IMR-90 (cell line): ENCODE measurements around the gene HAND1. TPM values are rescaled to one million over a fixed set of nuclear protein-coding genes. Genes with fewer than 3 reads are reported as not detected.

ENCODE experiments used
- ATAC-seq: fragments of 200-7000 bp; cut with Tn5 transposase; 2 replicates; pipeline ENCODE4 v1.9.1; 2020; ENCODE audit warnings: low read depth, mild to moderate bottlenecking, moderate library complexity
- BruUV-seq: library from RNA; stranded (reverse); fragments of 400-500 nt; replicated peaks from 2 replicates; lab custom pipeline; 2021; lab: Mats Ljungman, UMichigan
- CTCF ChIA-PET: fragments of 300-600 bp; formaldehyde crosslinking; extraction: SDS; loops from one replicate; lab custom pipeline; 2021; ENCODE audit warnings: antibody characterized with exemption; lab: Yijun Ruan, JAX
- POLR2A ChIA-PET: fragments of 300-600 bp; sonication (Branson Sonifier 250); formaldehyde crosslinking; loops from one replicate; lab custom pipeline; 2022; ENCODE audit warnings: antibody characterized with exemption; ENCODE audit not compliant: unreplicated experiment; lab: Charles Lee
- DNase-seq: peaks from one replicate; pipeline ENCODE4 v3.0.0; 2013
- H2AFZ ChIP-seq: replicated peaks from 2 replicates; pipeline ENCODE3; 2013; ENCODE audit warnings: low read length, mild to moderate bottlenecking; ENCODE audit not compliant: poor library complexity
- H2AK5ac ChIP-seq: 2 replicates; pipeline ENCODE4 v1.6.1; 2013; ENCODE audit warnings: low read depth, low read length, inconsistent platforms
- H2AK9ac ChIP-seq: replicated peaks from 2 replicates; pipeline ENCODE3; 2013; ENCODE audit warnings: mild to moderate bottlenecking, low read depth, low read length, moderate library complexity; ENCODE audit not compliant: poor library complexity
- H2BK120ac ChIP-seq: 2 replicates; pipeline ENCODE4 v1.6.1; 2013; ENCODE audit warnings: low read depth, low read length, inconsistent platforms
- H2BK15ac ChIP-seq: 3 replicates; pipeline ENCODE4 v1.6.1; 2013; ENCODE audit warnings: low read depth, low read length, inconsistent platforms
- H2BK20ac ChIP-seq: 2 replicates; pipeline ENCODE4 v1.6.1; 2013; ENCODE audit warnings: low read depth, mild to moderate bottlenecking, inconsistent platforms, low read length, moderate library complexity
- H2BK5ac ChIP-seq: 2 replicates; pipeline ENCODE4 v1.6.1; 2013; ENCODE audit warnings: mild to moderate bottlenecking, low read depth, low read length, inconsistent platforms; ENCODE audit not compliant: poor library complexity, severe bottlenecking
- H3K14ac ChIP-seq: replicated peaks from 2 replicates; pipeline ENCODE4 v1.6.1; 2013; ENCODE audit warnings: low read depth, low read length, inconsistent platforms
- H3K18ac ChIP-seq: 2 replicates; pipeline ENCODE4 v1.6.1; 2013; ENCODE audit warnings: low read depth, low read length, control low read depth
- H3K23ac ChIP-seq: 2 replicates; pipeline ENCODE4 v1.6.1; 2013; ENCODE audit warnings: low read depth, low read length, inconsistent platforms
- H3K27ac ChIP-seq: 2 replicates; pipeline ENCODE4 v1.5.1; 2013; ENCODE audit warnings: mild to moderate bottlenecking, control low read depth, low read length; ENCODE audit not compliant: insufficient read depth
- H3K27me3 ChIP-seq: 2 replicates; pipeline ENCODE4 v1.6.1; 2013; ENCODE audit warnings: low read length; ENCODE audit not compliant: control insufficient read depth, insufficient read depth
- H3K36me3 ChIP-seq: 2 replicates; pipeline ENCODE4 v1.6.1; 2013; ENCODE audit warnings: low read length, mixed read lengths; ENCODE audit not compliant: control insufficient read depth, insufficient read depth
- H3K4ac ChIP-seq: 2 replicates; pipeline ENCODE4 v1.6.1; 2013; ENCODE audit warnings: low read depth, low read length, inconsistent platforms
- H3K4me1 ChIP-seq: 2 replicates; pipeline ENCODE4 v1.6.1; 2013; ENCODE audit warnings: low read length, mixed read lengths; ENCODE audit not compliant: control insufficient read depth, insufficient read depth
- H3K4me2 ChIP-seq: 2 replicates; pipeline ENCODE4 v1.6.1; 2013; ENCODE audit warnings: low read depth, mild to moderate bottlenecking, control low read depth, low read length, moderate library complexity
- H3K4me3 ChIP-seq: 2 replicates; pipeline ENCODE4 v1.5.1; 2013; ENCODE audit warnings: low read depth, mild to moderate bottlenecking, control low read depth, low read length, moderate library complexity; ENCODE audit not compliant: insufficient read depth
- H3K56ac ChIP-seq: 2 replicates; pipeline ENCODE4 v1.6.1; 2013; ENCODE audit warnings: low read length, inconsistent platforms; ENCODE audit not compliant: insufficient read depth; ENCODE audit errors: extremely low read depth
- H3K79me1 ChIP-seq, 2 experiments: 2 replicates each; pipeline ENCODE4 v1.6.1; 2013; ENCODE audit warnings: low read length in 2 of 2, inconsistent platforms in 1 of 2, low read depth in 1 of 2
- H3K9ac ChIP-seq: 2 replicates; pipeline ENCODE4 v1.6.1; 2013; ENCODE audit warnings: low read depth, low read length, control low read depth
- H3K9me1 ChIP-seq: 2 replicates; pipeline ENCODE4 v1.6.1; 2013; ENCODE audit warnings: low read length, inconsistent platforms; ENCODE audit not compliant: insufficient read depth
- H3K9me3 ChIP-seq: 2 replicates; pipeline ENCODE4 v1.6.1; 2013; ENCODE audit warnings: low read length; ENCODE audit not compliant: control insufficient read depth, insufficient read depth
- H4K20me1 ChIP-seq: 2 replicates; pipeline ENCODE4 v1.6.1; 2013; ENCODE audit warnings: low read length, inconsistent platforms; ENCODE audit not compliant: insufficient read depth
- H4K5ac ChIP-seq: 2 replicates; pipeline ENCODE4 v1.6.1; 2013; ENCODE audit warnings: mild to moderate bottlenecking, low read depth, low read length, control low read depth
- H4K8ac ChIP-seq, 2 experiments: 2 replicates each; pipeline ENCODE4 v1.6.1; 2013; ENCODE audit warnings: low read depth in 2 of 2, low read length in 2 of 2, control low read depth in 1 of 2, inconsistent platforms in 1 of 2
- H4K91ac ChIP-seq: 2 replicates; pipeline ENCODE4 v1.6.1; 2013; ENCODE audit warnings: low read depth, low read length, inconsistent platforms; ENCODE audit not compliant: insufficient read depth
- CEBPB ChIP-seq: IDR thresholded peaks from 2 replicates; pipeline ENCODE4 v1.6.1; 2012; ENCODE audit warnings: low read depth, low read length, improper control_type of control experiment
- FOS ChIP-seq: fragments of 150-350 bp; IDR thresholded peaks from 2 replicates; pipeline ENCODE4 v1.6.1; 2016; ENCODE audit warnings: low read depth, low read length
- MAFK ChIP-seq: IDR thresholded peaks from 2 replicates; pipeline ENCODE4 v1.6.1; 2012; ENCODE audit warnings: low read depth, low read length, improper control_type of control experiment
- MAZ ChIP-seq: IDR thresholded peaks from 2 replicates; pipeline ENCODE4 v1.6.1; 2012; ENCODE audit warnings: low read depth, mild to moderate bottlenecking, low read length, improper control_type of control experiment, moderate library complexity, borderline replicate concordance
- MXI1 ChIP-seq: IDR thresholded peaks from 2 replicates; pipeline ENCODE4 v1.6.1; 2012; ENCODE audit warnings: low read depth, mild to moderate bottlenecking, low read length, moderate library complexity, borderline replicate concordance
- RAD21 ChIP-seq: IDR thresholded peaks from 2 replicates; pipeline ENCODE4 v1.6.1; 2012; ENCODE audit warnings: low read length, improper control_type of control experiment
- RCOR1 ChIP-seq: IDR thresholded peaks from 2 replicates; pipeline ENCODE4 v1.6.1; 2012; ENCODE audit warnings: mild to moderate bottlenecking, low read length, improper control_type of control experiment; ENCODE audit not compliant: insufficient replicate concordance
- RFX5 ChIP-seq: IDR thresholded peaks from 2 replicates; pipeline ENCODE4 v1.8.0; 2012; ENCODE audit warnings: low read depth, mild to moderate bottlenecking, low read length, moderate library complexity
- SMC3 ChIP-seq: fragments of 150-350 bp; IDR thresholded peaks from 2 replicates; pipeline ENCODE4 v1.6.1; 2016; ENCODE audit warnings: low read depth, mild to moderate bottlenecking, antibody characterized with exemption, low read length, moderate library complexity
- WGBS, 2 experiments: methylation state at CpG; one replicate each; pipeline versions ENCODE4 v1.1.5 to v1.1.7; 2013; ENCODE audit warnings: missing lambda C conversion rate in 2 of 2; ENCODE audit not compliant: insufficient read length in 1 of 2; ENCODE audit errors: extremely low coverage in 2 of 2; 5-methylcytosine and 5-hydroxymethylcytosine counted together
- dilution Hi-C: fragments of 300-500 bp; cut with HindIII; formaldehyde crosslinking; loops from one replicate; pipeline ENCODE4 v1.14.3; 2018; ENCODE audit warnings: low sequenced_read_pairs; ENCODE audit not compliant: unreplicated experiment
- in situ Hi-C: fragments of 300-500 bp; cut with MboI; formaldehyde crosslinking; loops from 3 replicates; pipeline ENCODE4 v1.14.3; 2019; ENCODE audit warnings: low sequenced_read_pairs, inconsistent platforms, mixed read lengths
- intact Hi-C: fragments of 100-400 bp; cut with micrococcal nuclease; formaldehyde crosslinking; loops from 2 replicates; pipeline ENCODE4 v1.10.0; 2022
- polyA plus RNA-seq, 3 experiments: library from polyadenylated mRNA; depleted of rRNA; stranded (reverse); fragments of >200 nt; gene quantifications; 2 replicates each; pipeline ENCODE4 v1.2.3, GENCODE V29; 2012; ENCODE audit warnings: low replicate concordance in 1 of 3
- total RNA-seq: library from RNA; depleted of rRNA; stranded (reverse); fragments of >200 nt; gene quantifications from 2 replicates; pipeline ENCODE4 v1.2.3, GENCODE V29; 2012
- TF ChIP-seq, protein P1 (sequence below): conservative IDR thresholded peaks from 2 replicates; pipeline ENCODE4 v1.5.1; 2012; ENCODE audit warnings: mild to moderate bottlenecking, low read depth, low read length, improper control_type of control experiment
- TF ChIP-seq, protein P2 (sequence below): fragments of 150-350 bp; IDR thresholded peaks from 2 replicates; pipeline ENCODE4 v1.6.1; 2016; ENCODE audit warnings: low read depth, mild to moderate bottlenecking, low read length, moderate library complexity, borderline replicate concordance

The HAND1 gene
- total and polyA plus RNA-seq, 2 of the 4 experiments (the other 2 are of a cell fraction): not detected

DNA sequence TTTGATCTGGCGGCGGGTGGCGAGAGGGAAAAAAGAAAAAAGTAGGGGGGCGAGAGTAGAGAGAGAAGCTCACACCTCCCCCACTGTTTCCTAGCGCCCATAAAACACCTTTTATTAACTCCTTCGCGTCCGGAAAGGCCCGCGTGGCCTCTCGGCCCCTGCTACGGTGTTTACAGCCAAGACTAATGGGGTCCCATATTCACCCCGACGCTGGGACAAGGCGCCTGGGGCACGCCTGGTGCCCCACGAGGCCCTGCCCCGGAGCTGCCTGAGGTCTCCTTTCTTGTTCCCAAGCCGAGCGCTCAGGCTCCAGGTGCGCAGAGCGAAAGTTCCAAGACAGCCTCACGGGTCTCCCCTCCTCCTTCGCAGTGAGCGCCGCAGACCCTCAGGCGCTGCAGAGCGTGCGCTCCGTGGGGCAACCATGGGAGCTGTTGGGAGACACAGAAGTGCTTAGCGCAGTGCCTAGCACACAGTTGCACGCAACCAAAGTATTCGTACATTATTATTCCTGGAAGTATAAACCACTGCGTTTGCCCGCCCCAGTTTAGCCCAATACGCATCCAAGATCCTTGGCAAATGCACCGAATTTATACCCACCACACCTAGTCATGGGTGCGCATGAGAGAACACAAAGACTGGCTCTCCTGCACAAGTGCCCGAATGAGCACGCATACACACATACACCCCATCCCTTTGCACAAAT, 4.3 kb downstream of the HAND1 start:
- DNase-seq: no peak
- Histone ChIP-seq H3K4me3 (no peak overlapping the region), H2BK120ac (no peak overlapping the region), H2BK5ac (no peak overlapping the region), H3K9me3 (peaks cover 11% of the 10 kb centered on the region; the same call in 1 of the 2 replicates), H3K23ac (no peak overlapping the region), H3K4ac (no peak overlapping the region), H4K5ac (no peak overlapping the region), H4K91ac (no peak overlapping the region), H3K14ac (no peak overlapping the region), H3K27ac (no peak overlapping the region), H3K27me3 (peaks cover 87% of the 10 kb centered on the region), H2AFZ (no peak overlapping the region), H3K4me1 (peaks cover 4% of the 10 kb centered on the region; the same call in 1 of the 2 replicates), H2AK9ac (no peak overlapping the region), H3K36me3 (no peaks in the 10 kb centered on the region), H2BK20ac (no peak overlapping the region), H3K56ac (no peak overlapping the region), H3K18ac (no peak overlapping the region), H3K9ac (no peak overlapping the region), H2AK5ac (no peak overlapping the region), H3K9me1 (no peaks in the 10 kb centered on the region), H3K4me2 (no peak overlapping the region), H3K79me1 (no peaks in the 10 kb centered on the region), H4K8ac (no peak overlapping the region), H4K20me1 (peaks cover 16% of the 10 kb centered on the region; the same call in 1 of the 2 replicates), H2BK15ac (no peak overlapping the region)
- 9% methylated on average over 22 of the region's 40 CpGs; no CpG with 5 or more reads in 1 of the 2 experiments for WGBS, 2 experiments
- CTCF ChIA-PET: no interaction called here
- in situ Hi-C loops: loop anchor here (25.0 kb wide), 1 partner anchor 339 kb away; no protein-coding TSS in a partner anchor
- dilution Hi-C loops: no loop called here
- POLR2A ChIA-PET: no interaction called here
- TF ChIP-seq MXI1 (no peak), RAD21 (no peak), RCOR1 (no peak), RFX5 (no peak), FOS (no peak), MAFK (no peak), CEBPB (no peak), MAZ (no peak), SMC3 (no peak)
- TF ChIP-seq, protein P1, sequence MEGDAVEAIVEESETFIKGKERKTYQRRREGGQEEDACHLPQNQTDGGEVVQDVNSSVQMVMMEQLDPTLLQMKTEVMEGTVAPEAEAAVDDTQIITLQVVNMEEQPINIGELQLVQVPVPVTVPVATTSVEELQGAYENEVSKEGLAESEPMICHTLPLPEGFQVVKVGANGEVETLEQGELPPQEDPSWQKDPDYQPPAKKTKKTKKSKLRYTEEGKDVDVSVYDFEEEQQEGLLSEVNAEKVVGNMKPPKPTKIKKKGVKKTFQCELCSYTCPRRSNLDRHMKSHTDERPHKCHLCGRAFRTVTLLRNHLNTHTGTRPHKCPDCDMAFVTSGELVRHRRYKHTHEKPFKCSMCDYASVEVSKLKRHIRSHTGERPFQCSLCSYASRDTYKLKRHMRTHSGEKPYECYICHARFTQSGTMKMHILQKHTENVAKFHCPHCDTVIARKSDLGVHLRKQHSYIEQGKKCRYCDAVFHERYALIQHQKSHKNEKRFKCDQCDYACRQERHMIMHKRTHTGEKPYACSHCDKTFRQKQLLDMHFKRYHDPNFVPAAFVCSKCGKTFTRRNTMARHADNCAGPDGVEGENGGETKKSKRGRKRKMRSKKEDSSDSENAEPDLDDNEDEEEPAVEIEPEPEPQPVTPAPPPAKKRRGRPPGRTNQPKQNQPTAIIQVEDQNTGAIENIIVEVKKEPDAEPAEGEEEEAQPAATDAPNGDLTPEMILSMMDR: no peak
- TF ChIP-seq, protein P2, sequence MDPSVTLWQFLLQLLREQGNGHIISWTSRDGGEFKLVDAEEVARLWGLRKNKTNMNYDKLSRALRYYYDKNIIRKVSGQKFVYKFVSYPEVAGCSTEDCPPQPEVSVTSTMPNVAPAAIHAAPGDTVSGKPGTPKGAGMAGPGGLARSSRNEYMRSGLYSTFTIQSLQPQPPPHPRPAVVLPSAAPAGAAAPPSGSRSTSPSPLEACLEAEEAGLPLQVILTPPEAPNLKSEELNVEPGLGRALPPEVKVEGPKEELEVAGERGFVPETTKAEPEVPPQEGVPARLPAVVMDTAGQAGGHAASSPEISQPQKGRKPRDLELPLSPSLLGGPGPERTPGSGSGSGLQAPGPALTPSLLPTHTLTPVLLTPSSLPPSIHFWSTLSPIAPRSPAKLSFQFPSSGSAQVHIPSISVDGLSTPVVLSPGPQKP: no peak
- intact Hi-C loops: no loop called here
- ATAC-seq: no peak
- BruUV-seq: no TSS peak
